ENCODE results near the gene PCDHGC4.

The PCDHGC4 gene

DNA sequence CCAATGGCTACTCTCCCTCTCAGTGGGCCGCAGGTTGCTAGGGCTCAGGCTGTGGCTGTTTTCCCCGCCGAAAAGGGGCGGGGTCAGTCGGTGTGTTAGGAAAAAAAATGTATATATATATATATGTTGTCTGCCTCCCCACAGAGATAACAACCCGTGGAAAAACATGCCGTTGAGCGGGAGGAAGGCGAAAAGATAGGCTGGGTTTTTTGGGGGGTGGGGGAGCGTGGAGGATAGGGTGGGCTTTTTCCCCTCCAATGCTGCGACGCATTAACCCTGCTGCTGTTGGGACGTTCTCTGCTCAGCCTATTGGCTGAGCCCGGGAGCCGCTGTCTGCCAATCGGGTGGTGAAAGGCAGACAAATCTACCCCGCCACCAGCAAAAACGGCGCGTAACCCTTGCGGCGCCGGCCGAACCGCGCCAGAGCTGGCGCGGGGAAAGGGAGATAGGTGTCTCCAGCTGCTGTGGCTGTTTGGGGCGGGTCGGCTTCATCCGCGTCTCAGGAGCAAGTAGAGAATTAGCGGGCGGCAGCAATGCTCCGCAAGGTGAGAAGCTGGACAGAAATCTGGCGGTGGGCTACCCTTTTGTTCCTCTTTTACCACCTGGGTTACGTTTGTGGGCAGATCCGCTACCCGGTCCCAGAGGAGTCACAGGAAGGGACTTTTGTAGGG is at the start of gene PCDHGC4:
TSS of gene PCDHGC4 (plus strand) at position 390 of the 671 bp plus-strand sequence. CDS start at position 534, 144 bp downstream.
- H3K36me3 ChIP-seq (ENCODE audit: insufficient read depth, low read length): peaks cover 16% of the 10 kb centered on the region

DNA sequence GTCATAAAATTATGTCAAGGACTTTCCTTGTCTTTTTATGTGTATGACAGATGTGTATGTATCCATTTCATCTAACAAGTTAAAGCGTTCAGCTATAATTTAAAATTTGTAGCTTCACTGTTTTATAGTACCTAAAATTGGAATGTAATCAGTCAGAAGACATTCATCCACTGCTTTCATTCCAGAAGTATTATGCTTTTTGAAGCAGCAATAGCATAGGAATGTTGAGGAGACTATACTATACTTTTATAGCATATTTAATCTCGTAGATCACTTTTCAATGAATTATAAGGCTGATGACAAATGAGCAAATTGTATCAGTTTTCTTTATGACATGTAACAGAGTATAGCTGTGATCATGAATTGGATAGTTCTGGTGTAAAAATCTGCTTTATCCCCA is 47.6 kb upstream of the PCDHGC4 start:
- Histone ChIP-seq H3K9me3 (ENCODE audit: low read length) (peaks cover 33% of the 10 kb centered on the region), H2AFZ (ENCODE audit: low read depth, low read length) (no peak overlapping the region), H3K4me1 (ENCODE audit: insufficient read depth, low read length) (no peaks in the 10 kb centered on the region), H3K27me3 (ENCODE audit: insufficient read depth, low read length) (no peaks in the 10 kb centered on the region), H3K4me3 (ENCODE audit: low read length) (no peak overlapping the region), H3K36me3 (ENCODE audit: insufficient read depth, low read length) (no peaks in the 10 kb centered on the region)

More for the DNA sequence above, at the start of gene PCDHGC4:
- Histone ChIP-seq H3K4me1 (ENCODE audit: insufficient read depth, low read length) (no peaks in the 10 kb centered on the region), H3K4me3 (ENCODE audit: low read length) (peak within 1 kb of the TSS; percentile 18), H3K27me3 (ENCODE audit: insufficient read depth, low read length) (no peaks in the 10 kb centered on the region), H3K9me3 (ENCODE audit: low read length) (peaks cover 37% of the 10 kb centered on the region), H2AFZ (ENCODE audit: low read depth, low read length) (no peak within 1 kb of the TSS)

DNA sequence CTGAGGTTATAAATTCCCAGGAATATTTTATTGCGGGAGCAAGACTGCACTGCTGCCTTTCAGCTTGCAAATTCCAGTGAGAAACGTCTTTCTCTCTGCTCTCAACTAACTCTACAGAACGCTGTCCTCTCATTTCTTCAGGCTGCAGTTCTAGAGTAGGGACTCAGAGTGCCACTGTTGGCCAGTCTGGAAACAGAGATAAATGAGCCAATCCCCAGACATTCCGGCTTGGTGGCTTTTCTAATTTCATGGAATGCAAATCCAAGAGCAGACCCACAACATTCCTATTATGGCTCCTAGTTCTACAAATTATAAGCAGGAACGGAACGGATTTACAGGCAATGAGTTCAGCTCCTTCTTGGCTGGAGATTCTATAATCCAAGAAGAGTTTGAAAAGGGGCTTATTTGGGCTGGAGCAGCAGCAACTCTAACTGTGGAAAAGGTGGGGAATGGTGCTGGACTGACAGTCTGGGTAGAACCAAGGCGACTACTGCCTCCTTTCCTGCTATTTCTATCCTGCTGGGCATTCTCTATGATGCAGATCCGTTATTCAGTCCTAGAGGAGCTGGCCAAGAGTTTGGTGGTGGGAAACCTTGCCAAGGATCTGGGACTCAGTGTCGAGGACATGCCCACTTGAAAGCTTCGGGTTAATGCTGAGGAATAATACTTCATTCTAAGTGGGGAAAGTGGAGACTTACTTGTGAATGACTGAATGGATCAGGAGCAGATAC is 45.3 kb upstream of the PCDHGC4 start:
- Histone ChIP-seq H3K36me3 (ENCODE audit: insufficient read depth, low read length) (no peaks in the 10 kb centered on the region), H3K27me3 (ENCODE audit: insufficient read depth, low read length) (no peaks in the 10 kb centered on the region), H3K4me3 (ENCODE audit: low read length) (no peak overlapping the region), H3K4me1 (ENCODE audit: insufficient read depth, low read length) (no peaks in the 10 kb centered on the region), H2AFZ (ENCODE audit: low read depth, low read length) (no peak overlapping the region), H3K9me3 (ENCODE audit: low read length) (peaks cover 25% of the 10 kb centered on the region)

DNA sequence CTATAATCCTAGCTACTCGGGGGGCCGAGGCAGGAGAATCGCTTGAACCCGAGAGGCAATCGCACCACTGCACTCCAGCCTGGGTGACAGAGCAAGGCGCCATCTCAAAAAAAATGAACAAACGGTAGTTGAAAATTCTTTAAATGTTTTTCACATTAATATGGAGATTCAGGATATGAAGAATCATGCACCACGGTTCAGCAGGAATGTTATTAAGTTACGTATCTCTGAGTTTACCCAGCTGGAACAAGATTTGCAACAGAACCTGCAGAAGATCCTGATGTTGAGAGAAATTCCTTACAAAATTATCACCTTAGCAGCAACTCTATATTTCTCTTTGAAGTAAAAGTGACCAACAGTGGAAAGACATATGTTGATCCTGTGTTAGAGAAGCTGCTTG is 44.5 kb upstream of the PCDHGC4 start:
- Histone ChIP-seq H2AFZ (ENCODE audit: low read depth, low read length) (no peak overlapping the region), H3K4me3 (ENCODE audit: low read length) (no peak overlapping the region), H3K27me3 (ENCODE audit: insufficient read depth, low read length) (no peaks in the 10 kb centered on the region), H3K36me3 (ENCODE audit: insufficient read depth, low read length) (no peaks in the 10 kb centered on the region), H3K9me3 (ENCODE audit: low read length) (peaks cover 25% of the 10 kb centered on the region), H3K4me1 (ENCODE audit: insufficient read depth, low read length) (no peaks in the 10 kb centered on the region)

DNA sequence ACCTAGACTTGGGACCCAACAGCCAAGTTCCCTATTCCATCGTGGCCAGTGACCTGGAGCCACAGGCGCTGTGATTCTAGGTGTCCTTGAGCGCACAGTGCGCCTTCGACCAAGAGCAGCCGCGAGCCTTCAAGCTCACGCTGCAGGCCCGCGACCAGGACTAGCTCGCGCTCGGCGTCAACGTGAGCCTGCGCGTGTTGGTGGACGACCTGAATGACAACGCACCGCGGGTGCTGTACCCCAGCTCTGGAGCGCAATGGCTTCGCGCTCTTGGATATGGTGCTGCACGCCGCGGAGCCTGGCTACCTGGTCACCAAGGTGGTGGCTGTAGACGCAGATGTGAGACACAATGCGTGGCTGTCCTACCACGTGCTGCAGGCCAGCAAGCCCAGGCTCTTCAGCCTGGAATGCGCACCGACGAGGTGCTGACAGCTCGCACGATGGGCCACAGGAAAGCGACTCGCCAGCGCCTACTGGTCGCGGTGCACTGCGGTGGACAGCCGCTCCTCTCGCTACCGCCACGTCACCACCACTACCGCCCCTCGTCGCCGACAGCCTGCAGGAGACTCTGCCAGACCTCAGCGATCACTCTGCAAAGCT is 43.2 kb upstream of the PCDHGC4 start:
- Histone ChIP-seq H3K4me3 (ENCODE audit: low read length) (no peak overlapping the region), H3K36me3 (ENCODE audit: insufficient read depth, low read length) (no peaks in the 10 kb centered on the region), H3K9me3 (ENCODE audit: low read length) (peaks cover 23% of the 10 kb centered on the region), H2AFZ (ENCODE audit: low read depth, low read length) (no peak overlapping the region), H3K27me3 (ENCODE audit: insufficient read depth, low read length) (no peaks in the 10 kb centered on the region), H3K4me1 (ENCODE audit: insufficient read depth, low read length) (no peaks in the 10 kb centered on the region)

DNA sequence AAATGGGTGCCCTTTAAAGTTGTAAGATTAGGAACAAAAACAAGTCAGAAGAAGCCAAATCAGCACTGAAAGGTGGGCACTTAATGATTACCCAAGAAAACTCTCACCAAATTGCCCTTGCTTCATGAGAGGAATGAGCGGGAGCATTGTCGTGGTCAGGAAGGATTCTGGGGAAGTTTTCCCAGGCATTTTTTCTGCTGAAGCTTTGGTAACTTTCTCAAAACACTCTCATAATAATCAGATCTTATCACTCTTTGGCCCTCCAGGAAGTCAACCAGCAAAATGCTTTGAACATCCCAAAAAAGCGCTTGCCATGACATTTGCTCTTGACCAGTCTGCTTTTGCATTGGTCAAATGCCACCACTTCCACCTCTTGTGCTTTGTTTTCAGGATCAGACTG is 19.5 kb upstream of the PCDHGC4 start:
- no peaks in the 10 kb centered on the region for H3K4me1 ChIP-seq (ENCODE audit: insufficient read depth, low read length)
- H3K9me3 ChIP-seq (ENCODE audit: low read length): peaks cover 6% of the 10 kb centered on the region
- peaks cover 3% of the 10 kb centered on the region for H3K36me3 ChIP-seq (ENCODE audit: insufficient read depth, low read length)
- H2AFZ ChIP-seq (ENCODE audit: low read depth, low read length): no peak overlapping the region
- no peaks in the 10 kb centered on the region for H3K27me3 ChIP-seq (ENCODE audit: insufficient read depth, low read length)
- H3K4me3 ChIP-seq (ENCODE audit: low read length): no peak overlapping the region

DNA sequence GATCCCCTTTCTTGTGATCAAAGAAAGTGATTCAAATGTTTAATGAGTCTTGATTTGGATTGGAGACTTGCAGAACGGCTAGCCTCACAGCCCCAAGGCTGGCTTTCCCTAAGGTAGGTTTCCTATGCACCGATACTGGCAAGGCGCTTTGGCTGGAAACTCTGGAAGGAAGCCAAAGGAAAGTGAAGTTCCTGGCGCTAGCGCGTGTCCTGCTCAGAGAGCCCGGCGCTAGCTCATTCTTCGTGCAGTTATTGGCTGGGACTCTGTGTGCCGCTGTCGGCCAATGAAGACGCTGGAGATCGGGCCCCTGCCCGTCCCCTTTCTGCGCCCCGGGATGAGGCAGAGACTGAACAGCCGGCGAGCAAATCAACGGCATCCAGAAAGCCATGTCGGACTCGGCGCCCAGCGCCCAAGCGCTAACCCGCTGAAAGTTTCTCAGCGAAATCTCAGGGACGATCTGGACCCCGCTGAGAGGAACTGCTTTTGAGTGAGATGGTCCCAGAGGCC is 9.2 kb upstream of the PCDHGC4 start, which contains the start of gene PCDHGC3:
TSS of gene PCDHGC3 (plus strand) at position 342 of the 507 bp plus-strand sequence. CDS start at position 493, 151 bp downstream.
- Histone ChIP-seq H3K4me1 (ENCODE audit: insufficient read depth, low read length) (peaks cover 9% of the 10 kb centered on the region), H2AFZ (ENCODE audit: low read depth, low read length) (no peak within 1 kb of the TSS), H3K9me3 (ENCODE audit: low read length) (peaks cover 29% of the 10 kb centered on the region), H3K4me3 (ENCODE audit: low read length) (peak within 1 kb of the TSS; percentile 45), H3K27me3 (ENCODE audit: insufficient read depth, low read length) (no peaks in the 10 kb centered on the region), H3K36me3 (ENCODE audit: insufficient read depth, low read length) (peaks cover 6% of the 10 kb centered on the region)

DNA sequence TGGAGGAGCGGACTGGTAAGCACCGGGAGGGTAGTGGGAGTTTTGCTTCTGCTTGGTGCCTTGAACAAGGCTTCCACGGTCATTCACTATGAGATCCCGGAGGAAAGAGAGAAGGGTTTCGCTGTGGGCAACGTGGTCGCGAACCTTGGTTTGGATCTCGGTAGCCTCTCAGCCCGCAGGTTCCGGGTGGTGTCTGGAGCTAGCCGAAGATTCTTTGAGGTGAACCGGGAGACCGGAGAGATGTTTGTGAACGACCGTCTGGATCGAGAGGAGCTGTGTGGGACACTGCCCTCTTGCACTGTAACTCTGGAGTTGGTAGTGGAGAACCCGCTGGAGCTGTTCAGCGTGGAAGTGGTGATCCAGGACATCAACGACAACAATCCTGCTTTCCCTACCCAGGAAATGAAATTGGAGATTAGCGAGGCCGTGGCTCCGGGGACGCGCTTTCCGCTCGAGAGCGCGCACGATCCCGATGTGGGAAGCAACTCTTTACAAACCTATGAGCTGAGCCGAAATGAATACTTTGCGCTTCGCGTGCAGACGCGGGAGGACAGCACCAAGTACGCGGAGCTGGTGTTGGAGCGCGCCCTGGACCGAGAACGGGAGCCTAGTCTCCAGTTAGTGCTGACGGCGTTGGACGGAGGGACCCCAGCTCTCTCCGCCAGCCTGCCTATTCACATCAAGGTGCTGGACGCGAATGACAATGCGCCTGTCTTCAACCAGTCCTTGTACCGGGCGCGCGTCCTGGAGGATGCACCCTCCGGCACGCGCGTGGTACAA is 8.5 kb upstream of the PCDHGC4 start:
- Histone ChIP-seq H2AFZ (ENCODE audit: low read depth, low read length) (no peak overlapping the region), H3K4me1 (ENCODE audit: insufficient read depth, low read length) (peaks cover 9% of the 10 kb centered on the region), H3K4me3 (ENCODE audit: low read length) (peak overlapping the region; percentile 45), H3K9me3 (ENCODE audit: low read length) (peaks cover 29% of the 10 kb centered on the region), H3K27me3 (ENCODE audit: insufficient read depth, low read length) (no peaks in the 10 kb centered on the region), H3K36me3 (ENCODE audit: insufficient read depth, low read length) (peaks cover 6% of the 10 kb centered on the region)

DNA sequence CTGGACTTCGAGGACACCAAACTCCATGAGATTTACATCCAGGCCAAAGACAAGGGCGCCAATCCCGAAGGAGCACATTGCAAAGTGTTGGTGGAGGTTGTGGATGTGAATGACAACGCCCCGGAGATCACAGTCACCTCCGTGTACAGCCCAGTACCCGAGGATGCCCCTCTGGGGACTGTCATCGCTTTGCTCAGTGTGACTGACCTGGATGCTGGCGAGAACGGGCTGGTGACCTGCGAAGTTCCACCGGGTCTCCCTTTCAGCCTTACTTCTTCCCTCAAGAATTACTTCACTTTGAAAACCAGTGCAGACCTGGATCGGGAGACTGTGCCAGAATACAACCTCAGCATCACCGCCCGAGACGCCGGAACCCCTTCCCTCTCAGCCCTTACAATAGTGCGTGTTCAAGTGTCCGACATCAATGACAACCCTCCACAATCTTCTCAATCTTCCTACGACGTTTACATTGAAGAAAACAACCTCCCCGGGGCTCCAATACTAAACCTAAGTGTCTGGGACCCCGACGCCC is 7.7 kb upstream of the PCDHGC4 start:
- Histone ChIP-seq H3K9me3 (ENCODE audit: low read length) (peaks cover 29% of the 10 kb centered on the region), H3K4me3 (ENCODE audit: low read length) (no peak overlapping the region), H2AFZ (ENCODE audit: low read depth, low read length) (no peak overlapping the region), H3K4me1 (ENCODE audit: insufficient read depth, low read length) (peaks cover 9% of the 10 kb centered on the region), H3K36me3 (ENCODE audit: insufficient read depth, low read length) (peaks cover 6% of the 10 kb centered on the region), H3K27me3 (ENCODE audit: insufficient read depth, low read length) (no peaks in the 10 kb centered on the region)

DNA sequence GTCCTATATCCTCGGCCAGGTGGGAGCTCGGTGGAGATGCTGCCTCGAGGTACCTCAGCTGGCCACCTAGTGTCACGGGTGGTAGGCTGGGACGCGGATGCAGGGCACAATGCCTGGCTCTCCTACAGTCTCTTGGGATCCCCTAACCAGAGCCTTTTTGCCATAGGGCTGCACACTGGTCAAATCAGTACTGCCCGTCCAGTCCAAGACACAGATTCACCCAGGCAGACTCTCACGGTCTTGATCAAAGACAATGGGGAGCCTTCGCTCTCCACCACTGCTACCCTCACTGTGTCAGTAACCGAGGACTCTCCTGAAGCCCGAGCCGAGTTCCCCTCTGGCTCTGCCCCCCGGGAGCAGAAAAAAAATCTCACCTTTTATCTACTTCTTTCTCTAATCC is 7.0 kb upstream of the PCDHGC4 start:
- Histone ChIP-seq H3K9me3 (ENCODE audit: low read length) (peaks cover 29% of the 10 kb centered on the region), H3K4me3 (ENCODE audit: low read length) (no peak overlapping the region), H2AFZ (ENCODE audit: low read depth, low read length) (no peak overlapping the region)

DNA sequence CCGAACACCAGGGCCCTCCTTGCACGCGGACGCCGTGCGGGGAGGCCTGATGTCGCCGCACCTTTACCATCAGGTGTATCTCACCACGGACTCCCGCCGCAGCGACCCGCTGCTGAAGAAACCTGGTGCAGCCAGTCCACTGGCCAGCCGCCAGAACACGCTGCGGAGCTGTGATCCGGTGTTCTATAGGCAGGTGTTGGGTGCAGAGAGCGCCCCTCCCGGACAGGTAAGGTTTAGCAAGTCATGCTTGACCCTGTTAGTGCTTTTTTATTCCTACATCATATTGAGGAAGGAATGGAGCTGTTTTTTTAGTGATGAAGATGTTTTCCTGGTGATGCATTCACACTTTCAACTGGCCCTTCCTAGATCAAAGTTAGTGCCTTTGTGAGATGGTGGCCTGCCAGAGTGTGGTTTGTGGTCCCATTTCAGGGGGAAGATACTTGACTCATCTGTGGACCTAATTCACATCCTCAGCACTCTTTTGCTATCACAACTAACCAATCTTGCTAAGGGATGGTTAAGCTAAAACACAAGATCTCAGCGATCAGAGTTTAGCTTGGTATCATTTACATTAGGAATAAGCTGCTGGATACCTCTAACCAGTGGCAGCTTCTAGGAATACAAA is 6.4 kb upstream of the PCDHGC4 start:
- peaks cover 6% of the 10 kb centered on the region for H3K36me3 ChIP-seq (ENCODE audit: insufficient read depth, low read length)
- no peak overlapping the region for H3K4me3 ChIP-seq (ENCODE audit: low read length)
- peaks cover 9% of the 10 kb centered on the region for H3K4me1 ChIP-seq (ENCODE audit: insufficient read depth, low read length)

More for the DNA sequence above, 7.0 kb upstream of the PCDHGC4 start:
- H3K27me3 ChIP-seq (ENCODE audit: insufficient read depth, low read length): no peaks in the 10 kb centered on the region
- peaks cover 9% of the 10 kb centered on the region for H3K4me1 ChIP-seq (ENCODE audit: insufficient read depth, low read length)
- H3K36me3 ChIP-seq (ENCODE audit: insufficient read depth, low read length): peaks cover 6% of the 10 kb centered on the region

DNA sequence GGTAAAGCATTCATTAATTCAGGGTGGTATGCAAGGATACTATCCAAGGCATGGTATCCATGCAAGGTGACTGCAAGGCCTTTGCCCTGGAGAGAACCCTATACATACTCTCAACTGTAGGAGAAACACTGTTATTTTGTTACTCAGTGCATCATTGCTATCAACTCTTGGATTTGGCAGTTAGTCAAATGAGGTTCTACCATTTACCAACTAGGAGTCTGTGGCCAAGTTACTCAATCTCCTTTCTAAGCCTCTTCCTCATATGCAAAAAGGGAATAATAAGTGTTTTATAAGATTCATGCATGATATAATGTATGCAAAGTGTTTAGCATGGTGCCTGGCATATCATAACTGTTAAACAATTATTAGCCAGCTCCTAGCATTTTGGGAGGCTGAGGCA is 5.1 kb upstream of the PCDHGC4 start:
- H3K4me1 ChIP-seq (ENCODE audit: insufficient read depth, low read length): no peaks in the 10 kb centered on the region
- peaks cover 6% of the 10 kb centered on the region for H3K36me3 ChIP-seq (ENCODE audit: insufficient read depth, low read length)
- H3K4me3 ChIP-seq (ENCODE audit: low read length): no peak overlapping the region
- H3K27me3 ChIP-seq (ENCODE audit: insufficient read depth, low read length): no peaks in the 10 kb centered on the region
- H3K9me3 ChIP-seq (ENCODE audit: low read length): peaks cover 32% of the 10 kb centered on the region
- H2AFZ ChIP-seq (ENCODE audit: low read depth, low read length): no peak overlapping the region

More for the DNA sequence above, 6.4 kb upstream of the PCDHGC4 start:
- Histone ChIP-seq H2AFZ (ENCODE audit: low read depth, low read length) (no peak overlapping the region), H3K9me3 (ENCODE audit: low read length) (peaks cover 30% of the 10 kb centered on the region), H3K27me3 (ENCODE audit: insufficient read depth, low read length) (no peaks in the 10 kb centered on the region)

Data from neuron (in vitro differentiated cells).